HEK293 (cell line): ENCODE measurements around the gene THAP12.

Source experiments
- CTCF ChIP-seq: fragments of 450-650 bp; formaldehyde crosslinking; IDR thresholded peaks from 2 replicates; pipeline ENCODE4 v1.5.1; 2016; ENCODE audit warnings: missing biosample characterization, missing genetic modification characterization
- FEZF1 ChIP-seq: fragments of 450-650 bp; formaldehyde crosslinking; IDR thresholded peaks from 2 replicates; pipeline ENCODE4 v1.5.1; 2016; ENCODE audit warnings: missing biosample characterization, missing genetic modification characterization
- GLI4 ChIP-seq: fragments of 450-650 bp; formaldehyde crosslinking; IDR thresholded peaks from 2 replicates; pipeline ENCODE4 v1.5.1; 2016; ENCODE audit warnings: missing biosample characterization, missing genetic modification characterization
- HIC1 ChIP-seq: fragments of 450-650 bp; formaldehyde crosslinking; IDR thresholded peaks from 2 replicates; pipeline ENCODE4 v1.5.1; 2016; ENCODE audit warnings: missing biosample characterization, missing genetic modification characterization
- HOXC10 ChIP-seq: sonication (generic); formaldehyde crosslinking; IDR thresholded peaks from 2 replicates; pipeline ENCODE4 v1.8.1; 2023; ENCODE audit warnings: mild to moderate bottlenecking, missing genetic modification reagents
- INSM2 ChIP-seq: fragments of 450-650 bp; formaldehyde crosslinking; IDR thresholded peaks from 2 replicates; pipeline ENCODE4 v1.5.1; 2016; ENCODE audit warnings: missing biosample characterization, missing genetic modification characterization
- KLF8 ChIP-seq: fragments of 450-650 bp; formaldehyde crosslinking; IDR thresholded peaks from 2 replicates; pipeline ENCODE4 v1.5.1; 2016; ENCODE audit warnings: missing biosample characterization, missing genetic modification characterization
- SALL2 ChIP-seq: fragments of 450-650 bp; formaldehyde crosslinking; IDR thresholded peaks from 2 replicates; pipeline ENCODE4 v1.5.0; 2017; ENCODE audit warnings: missing biosample characterization, mild to moderate bottlenecking, missing genetic modification characterization, borderline replicate concordance
- SP3 ChIP-seq: fragments of 450-650 bp; formaldehyde crosslinking; IDR thresholded peaks from 2 replicates; pipeline ENCODE4 v1.5.1; 2016; ENCODE audit warnings: missing biosample characterization, missing genetic modification characterization
- ZBTB10 ChIP-seq: fragments of 450-650 bp; formaldehyde crosslinking; IDR thresholded peaks from 2 replicates; pipeline ENCODE4 v1.5.1; 2016; ENCODE audit warnings: missing biosample characterization, missing genetic modification characterization
- ZBTB20 ChIP-seq: fragments of 450-650 bp; formaldehyde crosslinking; IDR thresholded peaks from 2 replicates; pipeline ENCODE4 v1.5.1; 2016; ENCODE audit warnings: missing biosample characterization, missing genetic modification characterization
- ZBTB26 ChIP-seq: fragments of 450-650 bp; formaldehyde crosslinking; optimal IDR thresholded peaks from 2 replicates; pipeline ENCODE3; 2016; ENCODE audit warnings: missing biosample characterization, mild to moderate bottlenecking, missing genetic modification characterization
- ZIC2 ChIP-seq: fragments of 450-650 bp; formaldehyde crosslinking; IDR thresholded peaks from 2 replicates; pipeline ENCODE4 v1.5.1; 2016; ENCODE audit warnings: missing biosample characterization, missing genetic modification characterization
- ZNF146 ChIP-seq: fragments of 450-650 bp; formaldehyde crosslinking; IDR thresholded peaks from 2 replicates; pipeline ENCODE4 v1.5.1; 2016; ENCODE audit warnings: missing biosample characterization, missing genetic modification characterization
- ZNF16 ChIP-seq: fragments of 450-650 bp; formaldehyde crosslinking; IDR thresholded peaks from 2 replicates; pipeline ENCODE4 v1.5.1; 2016; ENCODE audit warnings: low read depth, missing biosample characterization, missing genetic modification characterization
- ZNF174 ChIP-seq: fragments of 450-650 bp; formaldehyde crosslinking; IDR thresholded peaks from 2 replicates; pipeline ENCODE4 v1.5.0; 2017; ENCODE audit warnings: missing biosample characterization, mild to moderate bottlenecking, missing genetic modification characterization
- ZNF19 ChIP-seq: fragments of 450-650 bp; formaldehyde crosslinking; IDR thresholded peaks from 2 replicates; pipeline ENCODE4; 2016; ENCODE audit warnings: missing biosample characterization, missing genetic modification characterization, low read depth
- ZNF202 ChIP-seq: fragments of 450-650 bp; formaldehyde crosslinking; IDR thresholded peaks from 2 replicates; pipeline ENCODE4 v1.5.1; 2016; ENCODE audit warnings: missing biosample characterization, missing genetic modification characterization, borderline replicate concordance
- ZNF292 ChIP-seq: fragments of 450-650 bp; formaldehyde crosslinking; IDR thresholded peaks from 2 replicates; pipeline ENCODE4 v1.5.1; 2016; ENCODE audit warnings: low read depth, missing biosample characterization, missing genetic modification characterization, borderline replicate concordance
- ZNF302 ChIP-seq: fragments of 450-650 bp; formaldehyde crosslinking; IDR thresholded peaks from 2 replicates; pipeline ENCODE4 v1.5.1; 2016; ENCODE audit warnings: missing biosample characterization, missing genetic modification characterization, low read depth
- ZNF311 ChIP-seq: fragments of 450-650 bp; formaldehyde crosslinking; IDR thresholded peaks from 2 replicates; pipeline ENCODE4 v1.5.1; 2017; ENCODE audit warnings: missing biosample characterization, missing genetic modification characterization, borderline replicate concordance
- ZNF335 ChIP-seq: fragments of 450-650 bp; formaldehyde crosslinking; conservative IDR thresholded peaks from 2 replicates; pipeline ENCODE4 v1.5.1; 2016; ENCODE audit warnings: missing biosample characterization, missing genetic modification characterization
- ZNF366 ChIP-seq: fragments of 450-650 bp; formaldehyde crosslinking; conservative IDR thresholded peaks from 2 replicates; pipeline ENCODE4 v1.5.1; 2016; ENCODE audit warnings: missing biosample characterization, missing genetic modification characterization
- ZNF37A ChIP-seq: fragments of 450-650 bp; IDR thresholded peaks from 2 replicates; pipeline ENCODE4 v1.5.1; 2018; ENCODE audit warnings: missing biosample characterization, missing genetic modification characterization
- ZNF548 ChIP-seq: fragments of 450-650 bp; formaldehyde crosslinking; IDR thresholded peaks from 2 replicates; pipeline ENCODE4 v1.5.1; 2016; ENCODE audit warnings: missing biosample characterization, missing genetic modification characterization
- ZNF560 ChIP-seq: fragments of 450-650 bp; formaldehyde crosslinking; IDR thresholded peaks from 2 replicates; pipeline ENCODE4 v1.5.1; 2017; ENCODE audit warnings: missing biosample characterization, missing genetic modification characterization, borderline replicate concordance
- ZNF623 ChIP-seq: fragments of 450-650 bp; formaldehyde crosslinking; IDR thresholded peaks from 2 replicates; pipeline ENCODE4 v1.5.1; 2016; ENCODE audit warnings: missing biosample characterization, missing genetic modification characterization
- ZNF654 ChIP-seq: fragments of 450-650 bp; formaldehyde crosslinking; IDR thresholded peaks from 2 replicates; pipeline ENCODE4 v1.5.1; 2016; ENCODE audit warnings: low read depth, missing biosample characterization, missing genetic modification characterization
- ZNF658 ChIP-seq: fragments of 450-650 bp; formaldehyde crosslinking; IDR thresholded peaks from 2 replicates; pipeline ENCODE4; 2016; ENCODE audit warnings: missing biosample characterization, missing genetic modification characterization
- ZNF837 ChIP-seq: fragments of 450-650 bp; formaldehyde crosslinking; IDR thresholded peaks from 2 replicates; pipeline ENCODE4 v1.5.1; 2016; ENCODE audit warnings: missing biosample characterization, missing genetic modification characterization
- ZSCAN30 ChIP-seq: fragments of 450-650 bp; IDR thresholded peaks from 2 replicates; pipeline ENCODE4 v1.5.1; 2018; ENCODE audit warnings: missing biosample characterization, mild to moderate bottlenecking, missing genetic modification characterization, moderate library complexity

Gene THAP12

GRCh38 chr11:76380977-76381719, at the start of gene THAP12, which contains the start of gene GVQW3 (continued):
- peak; percentile 91 for TF ChIP-seq CTCF (tag by site-specific recombination)
- no peak; the same call in 1 of the 2 replicates for TF ChIP-seq ZNF146
- peak; percentile 91 for TF ChIP-seq KLF8 (tag by site-specific recombination)
- TF ChIP-seq FEZF1 (tag by site-specific recombination) = 0 out of 2 replicates have a peak, but pooled peaks have one; percentile 13
- TF ChIP-seq SALL2 = no peak
- TF ChIP-seq ZNF37A (tag by site-specific recombination) = no peak
- TF ChIP-seq ZNF19 = no peak
- no peak for TF ChIP-seq ZNF654
- TF ChIP-seq GLI4 = no peak
- TF ChIP-seq ZBTB26 (tag by site-specific recombination) = peak; percentile 99
- TF ChIP-seq ZNF548 (tag by site-specific recombination) = no peak
- TF ChIP-seq SP3 (tag by site-specific recombination) = peak; percentile 92
- TF ChIP-seq ZNF292 (tag by site-specific recombination) = no peak
- peak; percentile 98 for TF ChIP-seq ZNF366 (tag by site-specific recombination)
- TF ChIP-seq ZNF174 (tag by site-specific recombination) = no peak
- no peak for TF ChIP-seq HOXC10 (CRISPR knock-in tag)
- peak; percentile 23; the same call in 1 of the 2 replicates for TF ChIP-seq ZBTB20 (tag by site-specific recombination)
- TF ChIP-seq ZNF623 = no peak
- TF ChIP-seq ZBTB10 (tag by site-specific recombination) = peak; percentile 78; the same call in 1 of the 2 replicates
- no peak for TF ChIP-seq ZNF302
- no peak for TF ChIP-seq ZNF658
- no peak for TF ChIP-seq ZNF560
- TF ChIP-seq ZIC2 (tag by site-specific recombination) = peak; percentile 85
- TF ChIP-seq ZNF16 (tag by site-specific recombination) = no peak
- TF ChIP-seq ZNF837 = no peak
- TF ChIP-seq ZNF202 (tag by site-specific recombination) = no peak
- no peak for TF ChIP-seq ZNF311 (tag by site-specific recombination)
- no peak; the same call in 1 of the 2 replicates for TF ChIP-seq ZSCAN30
- peak; percentile 61; the same call in 1 of the 2 replicates for TF ChIP-seq HIC1
- peak; percentile 64 for TF ChIP-seq ZNF335
- TF ChIP-seq INSM2 (tag by site-specific recombination) = 0 out of 2 replicates have a peak, but pooled peaks have one; percentile 38
